Measurements from ENCODE around the gene SSH2. TPM values are rescaled to one million over a fixed set of nuclear protein-coding genes. Genes with fewer than 3 reads are reported as not detected.
"Not testable (repeated sequence)": the region's sequence is repeated elsewhere in the genome, so short reads cannot be mapped to it uniquely, and the experiment has no call there.

SSH2 gene
- total RNA-seq, 4 donors from 2014 or later, result 30.2 to 38.6 (median 35.5) TPM

GRCh38 chr17:29909236-29910003 is 20.6 kb downstream of the SSH2 start:
- H3K27ac ChIP-seq, result no peak overlapping the region

GRCh38 chr17:29906969-29907368 is 23.1 kb downstream of the SSH2 start:
- H3K36me3 ChIP-seq, result no peaks in the 10 kb centered on the region
- H3K4me1 ChIP-seq, result no peaks in the 10 kb centered on the region
- TF ChIP-seq CTCF (IDR thresholded peaks at IDR 0.05), result no peak
- TF ChIP-seq POLR2A (IDR thresholded peaks at IDR 0.05), result no peak
- H3K4me3 ChIP-seq (replicated peaks in 1 of 3), result no peak overlapping the region
- no peaks in the 10 kb centered on the region for H3K9me3 ChIP-seq
- intact Hi-C loops (cut with DNase I), result no loop called here
- 98 to 99% methylated on average over 2 of the region's 2 CpGs for WGBS, 2 donors
- H3K27ac ChIP-seq, result no peak overlapping the region
- no peaks in the 10 kb centered on the region for H3K27me3 ChIP-seq
- DNase-seq, result no peak

More at GRCh38 chr17:29909236-29910003, 20.6 kb downstream of the SSH2 start:
- DNase-seq, result no peak
- Histone ChIP-seq H3K36me3 (no peaks in the 10 kb centered on the region), H3K4me3 (replicated peaks in 1 of 3) (no peak overlapping the region), H3K27me3 (no peaks in the 10 kb centered on the region), H3K9me3 (no peaks in the 10 kb centered on the region), H3K4me1 (no peaks in the 10 kb centered on the region)
- WGBS, 2 donors, result 87 to 88% methylated on average over 6 of the region's 6 CpGs
- intact Hi-C loops (cut with DNase I), result no loop called here
- TF ChIP-seq POLR2A (IDR thresholded peaks at IDR 0.05), result no peak
- no peak for TF ChIP-seq CTCF (IDR thresholded peaks at IDR 0.05)

- intact Hi-C loops (cut with DNase I), result no loop called here
- 95 to 100% methylated on average over 3 of the region's 3 CpGs for WGBS, 2 donors
Observed at GRCh38 chr17:29905879-29906167, 24.2 kb downstream of the SSH2 start.

GRCh38 chr17:29905086-29905878 is 24.7 kb downstream of the SSH2 start:
- 100% methylated on average over 1 to 3 of the region's 3 CpGs for WGBS, 2 donors
- TF ChIP-seq POLR2A (IDR thresholded peaks at IDR 0.05), result no peak
- no peak for TF ChIP-seq CTCF (IDR thresholded peaks at IDR 0.05)
- intact Hi-C loops (cut with DNase I), result no loop called here

More at GRCh38 chr17:29905879-29906167, 24.2 kb downstream of the SSH2 start:
- TF ChIP-seq POLR2A (IDR thresholded peaks at IDR 0.05) (no peak), CTCF (IDR thresholded peaks at IDR 0.05) (no peak)
- Histone ChIP-seq H3K4me3 (replicated peaks in 1 of 3) (no peak overlapping the region), H3K27ac (no peak overlapping the region), H3K36me3 (no peaks in the 10 kb centered on the region), H3K9me3 (no peaks in the 10 kb centered on the region), H3K27me3 (no peaks in the 10 kb centered on the region), H3K4me1 (no peaks in the 10 kb centered on the region)
- DNase-seq, result no peak

DNA sequence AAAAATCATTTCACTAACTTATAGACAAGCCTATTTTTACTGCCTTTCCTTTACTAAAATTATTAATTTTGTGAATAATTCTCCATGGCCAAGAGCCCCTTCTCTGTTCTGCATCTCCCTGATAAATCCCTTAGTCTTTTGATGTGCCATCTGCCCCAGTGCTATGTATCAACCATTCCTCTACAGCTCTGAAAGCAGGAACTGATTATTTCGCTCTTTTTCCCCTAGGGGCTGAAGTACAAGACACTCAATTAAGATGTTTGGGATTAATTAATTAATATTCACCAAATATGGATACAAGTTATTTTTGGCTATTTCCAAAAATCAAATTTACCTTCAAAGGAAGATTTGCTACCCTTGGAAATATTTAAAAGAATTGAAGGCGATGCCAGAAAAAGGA is 26.6 kb downstream of the SSH2 start:
- TF ChIP-seq POLR2A (IDR thresholded peaks at IDR 0.05), result no peak
- TF ChIP-seq CTCF (IDR thresholded peaks at IDR 0.05), result no peak
- intact Hi-C loops (cut with DNase I), result no loop called here
- 93 to 98% methylated on average over 2 of the region's 2 CpGs for WGBS, 2 donors

More at GRCh38 chr17:29905086-29905878, 24.7 kb downstream of the SSH2 start:
- Histone ChIP-seq H3K27me3 (no peaks in the 10 kb centered on the region), H3K4me1 (no peaks in the 10 kb centered on the region), H3K4me3 (replicated peaks in 1 of 3) (no peak overlapping the region), H3K27ac (no peak overlapping the region), H3K9me3 (no peaks in the 10 kb centered on the region), H3K36me3 (no peaks in the 10 kb centered on the region)
- no peak for DNase-seq

GRCh38 chr17:29897136-29897535 is 32.9 kb downstream of the SSH2 start:
- intact Hi-C loops (cut with DNase I), result not testable (repeated sequence)

More for the DNA sequence above, 26.6 kb downstream of the SSH2 start:
- no peak for DNase-seq
- H3K27me3 ChIP-seq, result no peaks in the 10 kb centered on the region
- H3K36me3 ChIP-seq, result no peaks in the 10 kb centered on the region
- no peaks in the 10 kb centered on the region for H3K9me3 ChIP-seq
- no peak overlapping the region for H3K4me3 ChIP-seq (replicated peaks in 1 of 3)
- H3K27ac ChIP-seq, result no peak overlapping the region
- H3K4me1 ChIP-seq, result no peaks in the 10 kb centered on the region

More at GRCh38 chr17:29897136-29897535, 32.9 kb downstream of the SSH2 start:
- WGBS, 2 donors, result 99% methylated on average over 4 of the region's 4 CpGs
- H3K4me3 ChIP-seq (replicated peaks in 1 of 3); DNase-seq; H3K27me3 ChIP-seq; H3K27ac ChIP-seq; H3K9me3 ChIP-seq; H3K4me1 ChIP-seq; H3K36me3 ChIP-seq: not testable (repeated sequence)

Measured in thyroid gland (tissue), 4 donors.